Naive thymus-derived CD4-positive, alpha-beta T cell (primary cell): ENCODE results near the gene MDFI. TPM values are rescaled to one million over a fixed set of nuclear protein-coding genes. Genes with fewer than 3 reads are reported as not detected.

Experiments
- ATAC-seq: fragments of 150-1000 bp; cut with Tn5 transposase; 2 replicates; pipeline ENCODE4 v1.10.0; 2021; ENCODE audit warnings: mild to moderate bottlenecking, moderate library complexity
- CTCF ChIA-PET: fragments of 350-600 bp; sonication (Branson Sonifier 250); formaldehyde crosslinking; loops from one replicate; lab custom pipeline; 2021; ENCODE audit warnings: antibody characterized with exemption; lab: Charles Lee
- POLR2A ChIA-PET: fragments of 350-600 bp; sonication (Branson Sonifier 250); formaldehyde crosslinking; loops from one replicate; lab custom pipeline; 2021; ENCODE audit warnings: antibody characterized with exemption, inconsistent platforms; lab: Charles Lee
- DNase-seq, 9 donors: peaks; one replicate each; pipeline versions ENCODE4 v3.0.0 to v3.0.0-alpha.2; 2020 to 2022; ENCODE audit warnings: mixed read lengths in 1 of 9
- H3K27ac ChIP-seq: one replicate; pipeline ENCODE4 v1.7.0; 2013; ENCODE audit warnings: mild to moderate bottlenecking, low read depth, low read length, moderate library complexity
- H3K27me3 ChIP-seq, 2 donors: one replicate each; pipeline ENCODE4 v1.7.0; 2013; ENCODE audit warnings: low read length in 2 of 2, mild to moderate bottlenecking in 2 of 2, moderate library complexity in 2 of 2; ENCODE audit not compliant: control insufficient read depth in 2 of 2, insufficient read depth in 2 of 2
- H3K36me3 ChIP-seq, 3 experiments: 1 replicate in 2 of 3; 2 replicates in 1 of 3; pipeline ENCODE4 v1.7.0; 2013; ENCODE audit warnings: low read length in 3 of 3, mild to moderate bottlenecking in 3 of 3, moderate library complexity in 1 of 3; ENCODE audit not compliant: insufficient read depth in 3 of 3, control insufficient read depth in 2 of 3
- H3K4me1 ChIP-seq, 2 donors: one replicate each; pipeline ENCODE4 v1.7.0; 2013; ENCODE audit warnings: low read length in 2 of 2, mild to moderate bottlenecking in 2 of 2, moderate library complexity in 1 of 2; ENCODE audit not compliant: control insufficient read depth in 2 of 2, insufficient read depth in 2 of 2
- H3K4me3 ChIP-seq: 2 replicates; pipeline ENCODE4 v1.7.0; 2013; ENCODE audit warnings: mild to moderate bottlenecking, low read length
- H3K9me3 ChIP-seq, 3 experiments: 1 replicate in 2 of 3; 2 replicates in 1 of 3; pipeline ENCODE4 v1.7.0; 2013; ENCODE audit warnings: low read length in 3 of 3; ENCODE audit not compliant: control insufficient read depth in 2 of 3
- H3K27ac Mint-ChIP-seq, 9 donors: one replicate each; pipeline ENCODE4 v1.8.0; 2020 to 2022; ENCODE audit warnings: mixed read lengths in 9 of 9, mild to moderate bottlenecking in 8 of 9, moderate library complexity in 5 of 9, inconsistent platforms in 2 of 9
- H3K27me3 Mint-ChIP-seq, 5 donors: one replicate each; pipeline ENCODE4 v1.8.0; 2021 to 2022; ENCODE audit warnings: mixed read lengths in 5 of 5, mild to moderate bottlenecking in 1 of 5
- H3K36me3 Mint-ChIP-seq, 5 donors: one replicate each; pipeline ENCODE4 v1.8.0; 2020 to 2022; ENCODE audit warnings: mixed read lengths in 5 of 5, mild to moderate bottlenecking in 3 of 5, inconsistent platforms in 1 of 5
- H3K4me1 Mint-ChIP-seq, 7 donors: one replicate each; pipeline ENCODE4 v1.8.0; 2020 to 2022; ENCODE audit warnings: mixed read lengths in 7 of 7, mild to moderate bottlenecking in 3 of 7, inconsistent platforms in 1 of 7
- H3K4me3 Mint-ChIP-seq, 10 donors: one replicate each; pipeline ENCODE4 v1.8.0; 2020 to 2022; ENCODE audit warnings: mild to moderate bottlenecking in 10 of 10, mixed read lengths in 10 of 10, moderate library complexity in 6 of 10, inconsistent platforms in 2 of 10
- H3K9me3 Mint-ChIP-seq, 11 donors: one replicate each; pipeline ENCODE4 v1.8.0; 2020 to 2022; ENCODE audit warnings: mixed read lengths in 11 of 11, mild to moderate bottlenecking in 4 of 11, inconsistent platforms in 1 of 11, moderate library complexity in 1 of 11
- intact Hi-C, 2 donors: fragments of 100-400 bp; cut with micrococcal nuclease; formaldehyde crosslinking; loops; one replicate each; pipeline ENCODE4 v1.15.1; 2023
- polyA plus RNA-seq, 2 donors: library from polyadenylated mRNA; unstranded; fragments of 300-500 nt; fragmentation: Illumina TruSeq; gene quantifications; one replicate each; pipeline ENCODE4 v1.2.3, GENCODE V29; 2021
- total RNA-seq, 6 experiments: library from RNA in 5 of 6; stranded (reverse) in 5 of 6; gene quantifications; 1 replicate in 5 of 6; 2 replicates in 1 of 6; pipeline ENCODE4 v1.2.3 and lab custom pipeline; 2021 to 2026

The MDFI gene
- total and polyA plus RNA-seq, 7 experiments from 2014 or later, result not detected

- no peak overlapping the region for H3K4me3 ChIP-seq
- CTCF ChIA-PET, result no interaction called here
- POLR2A ChIA-PET, result no interaction called here
- DNase-seq, result no peak
- Mint-ChIP-seq H3K27me3 (peaks cover 45 to 64% (median 55%) of the 10 kb centered on the region in 5 donors), H3K9me3 (peaks cover 0 to 1% (median 0%) of the 10 kb centered on the region in 11 donors), H3K4me3 (peak overlapping the region in 4 of 10 donors; percentile 26 to 71 (median 59)), H3K27ac (no peak overlapping the region), H3K4me1 (peaks cover 0 to 15% (median 10%) of the 10 kb centered on the region in 7 donors), H3K36me3 (peaks cover 0 to 3% (median 0%) of the 10 kb centered on the region in 5 donors)
- intact Hi-C loops, result no loop called here
- H3K4me1 ChIP-seq, result peaks cover 3 to 10% of the 10 kb centered on the region in 2 donors
- no peak for ATAC-seq
- H3K9me3 ChIP-seq, result no peaks in the 10 kb centered on the region
- no peaks in the 10 kb centered on the region for H3K36me3 ChIP-seq
- peaks cover 0 to 7% of the 10 kb centered on the region in 2 donors for H3K27me3 ChIP-seq
- H3K27ac ChIP-seq, result no peak overlapping the region
These were observed 1.6 kb downstream of the MDFI start for GRCh38 chr6:41639809-41640371.

GRCh38 chr6:41640426-41640825 is 2.2 kb downstream of the MDFI start:
- peaks cover 3 to 10% of the 10 kb centered on the region in 2 donors for H3K4me1 ChIP-seq
- peaks cover 0 to 7% of the 10 kb centered on the region in 2 donors for H3K27me3 ChIP-seq
- Mint-ChIP-seq H3K36me3 (peaks cover 0 to 3% (median 0%) of the 10 kb centered on the region in 5 donors), H3K4me3 (peak overlapping the region in 1 of 10 donors; percentile 71), H3K4me1 (peaks cover 0 to 15% (median 10%) of the 10 kb centered on the region in 7 donors), H3K27me3 (peaks cover 40 to 63% (median 55%) of the 10 kb centered on the region in 5 donors), H3K27ac (no peak overlapping the region), H3K9me3 (peaks cover 0 to 1% (median 0%) of the 10 kb centered on the region in 11 donors)
- POLR2A ChIA-PET, result no interaction called here
- no peaks in the 10 kb centered on the region for H3K9me3 ChIP-seq
- no peak overlapping the region for H3K27ac ChIP-seq
- H3K36me3 ChIP-seq, result no peaks in the 10 kb centered on the region
- ATAC-seq (no peak), DNase-seq (no peak)
- intact Hi-C loops, result no loop called here
- H3K4me3 ChIP-seq, result no peak overlapping the region
- CTCF ChIA-PET, result no interaction called here

- intact Hi-C loops, result no loop called here
- POLR2A ChIA-PET, result no interaction called here
These were observed 3.2 kb downstream of the MDFI start for GRCh38 chr6:41641352-41641925.

DNA sequence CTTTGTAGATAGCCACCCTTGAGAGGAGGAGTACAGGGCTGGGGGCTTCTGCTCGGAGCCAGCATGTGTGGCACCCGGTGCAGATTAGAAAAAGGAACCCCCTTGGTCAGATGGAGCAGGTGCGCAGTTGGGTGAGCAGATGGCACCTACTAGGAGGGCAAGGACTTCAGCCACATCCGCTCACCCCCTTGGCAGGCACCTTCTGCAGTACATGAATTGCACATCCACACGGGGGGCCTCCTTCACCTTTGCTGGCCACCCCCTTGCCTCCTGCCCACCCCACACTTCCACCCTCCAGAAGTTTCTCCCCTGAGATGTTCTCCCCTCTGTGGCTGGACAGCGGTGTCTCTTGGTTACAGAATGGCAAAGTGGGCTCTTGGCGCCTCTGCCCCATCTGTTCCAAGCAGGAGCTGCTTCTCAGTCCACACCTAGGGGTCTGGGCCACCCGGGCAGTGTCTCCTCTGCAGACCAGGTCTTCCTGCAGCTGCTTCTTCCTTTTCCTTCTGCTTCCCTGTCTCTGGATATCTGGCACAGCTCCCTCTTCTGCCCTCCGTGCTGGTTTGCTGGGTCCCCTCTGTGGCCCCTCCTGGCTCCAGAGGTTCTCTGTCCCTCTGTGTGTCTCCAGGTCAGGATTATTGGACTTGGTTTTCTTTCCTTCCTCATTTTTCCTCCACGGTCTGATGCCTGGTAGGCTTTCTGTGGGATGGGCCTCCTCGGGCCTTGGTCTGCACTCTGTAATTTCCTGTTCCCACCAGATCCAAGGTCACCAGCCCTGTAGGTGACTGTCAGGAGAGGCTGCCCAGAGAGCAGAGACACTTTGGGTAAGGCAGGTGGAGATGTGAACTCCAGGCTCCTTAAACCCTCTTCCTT is 4.1 kb downstream of the MDFI start:
- H3K27ac ChIP-seq, result no peak overlapping the region
- no peaks in the 10 kb centered on the region for H3K9me3 ChIP-seq
- intact Hi-C loops, result no loop called here
- H3K36me3 Mint-ChIP-seq, result no peaks in the 10 kb centered on the region
- no peak for ATAC-seq
- peaks cover 0 to 3% (median 0%) of the 10 kb centered on the region in 11 donors for H3K9me3 Mint-ChIP-seq
- ChIA-PET POLR2A (no interaction called here), CTCF (no interaction called here)
- no peak for DNase-seq
- H3K36me3 ChIP-seq, result no peaks in the 10 kb centered on the region
- peaks cover 26 to 55% (median 41%) of the 10 kb centered on the region in 5 donors for H3K27me3 Mint-ChIP-seq
- H3K4me1 Mint-ChIP-seq, result peaks cover 0 to 11% (median 6%) of the 10 kb centered on the region in 7 donors
- H3K4me3 Mint-ChIP-seq, result no peak overlapping the region
- no peak overlapping the region for H3K4me3 ChIP-seq
- H3K27ac Mint-ChIP-seq, result no peak overlapping the region
- H3K27me3 ChIP-seq, result peaks cover 0 to 7% of the 10 kb centered on the region in 2 donors
- H3K4me1 ChIP-seq, result peaks cover 3 to 10% of the 10 kb centered on the region in 2 donors

More at GRCh38 chr6:41641352-41641925, 3.2 kb downstream of the MDFI start:
- Mint-ChIP-seq H3K27ac (no peak overlapping the region), H3K9me3 (peaks cover 0 to 3% (median 0%) of the 10 kb centered on the region in 11 donors), H3K36me3 (peaks cover 0 to 2% (median 0%) of the 10 kb centered on the region in 5 donors), H3K4me1 (peaks cover 0 to 13% (median 8%) of the 10 kb centered on the region in 7 donors), H3K27me3 (peaks cover 30 to 58% (median 45%) of the 10 kb centered on the region in 5 donors), H3K4me3 (no peak overlapping the region)
- CTCF ChIA-PET, result no interaction called here
- Histone ChIP-seq H3K4me1 (peaks cover 3 to 10% of the 10 kb centered on the region in 2 donors), H3K9me3 (no peaks in the 10 kb centered on the region), H3K27ac (no peak overlapping the region), H3K4me3 (no peak overlapping the region), H3K36me3 (no peaks in the 10 kb centered on the region), H3K27me3 (peaks cover 0 to 7% of the 10 kb centered on the region in 2 donors)
- no peak for DNase-seq
- ATAC-seq, result no peak

DNA sequence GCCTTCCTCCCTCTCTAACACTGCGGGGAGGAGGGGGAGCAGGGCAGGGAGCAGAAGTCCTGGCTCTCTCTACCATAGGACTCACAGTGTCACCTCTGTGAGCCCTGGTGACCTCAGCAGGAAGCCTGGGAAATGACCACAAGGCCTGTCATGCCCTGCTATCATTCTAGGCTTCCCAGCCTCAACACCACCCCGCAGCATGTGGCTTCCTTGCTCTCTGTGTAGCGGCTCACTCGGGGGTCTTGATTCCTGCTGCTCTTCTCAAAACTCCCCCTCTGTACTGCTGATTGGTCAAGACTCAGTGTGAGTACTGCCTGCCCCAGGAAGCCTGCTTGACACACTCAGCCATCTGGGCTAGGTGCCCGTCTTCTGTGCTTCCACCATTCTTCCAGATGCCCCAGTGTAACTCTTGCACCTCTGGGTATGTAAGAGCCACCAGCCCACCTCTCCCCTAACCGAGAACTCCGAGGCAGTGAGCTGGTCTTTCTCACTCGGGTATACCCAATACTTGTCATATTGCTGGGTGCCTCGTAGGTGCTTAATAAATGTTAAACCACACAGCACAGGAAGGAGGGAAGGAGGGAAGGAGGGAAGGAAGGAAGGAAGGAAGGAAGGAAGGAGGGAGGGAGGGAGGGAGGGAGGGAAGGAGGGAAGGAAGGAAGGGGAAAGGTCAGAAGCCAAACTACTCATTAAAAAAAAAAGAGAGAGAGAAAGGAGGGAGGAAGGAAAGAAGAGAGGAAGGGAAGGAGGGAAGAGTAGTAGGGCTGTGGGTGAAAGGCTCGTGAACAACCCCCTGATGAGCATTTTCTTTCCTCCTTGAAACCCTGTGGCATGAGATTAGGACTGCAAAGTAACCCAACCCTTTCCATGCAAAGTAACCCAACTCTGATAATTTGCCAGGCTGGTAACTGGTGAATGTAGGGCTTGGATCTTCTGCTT is 5.0 kb downstream of the MDFI start:
- peaks cover 20 to 49% (median 34%) of the 10 kb centered on the region in 5 donors for H3K27me3 Mint-ChIP-seq
- Histone ChIP-seq H3K9me3 (no peaks in the 10 kb centered on the region), H3K36me3 (no peaks in the 10 kb centered on the region), H3K4me1 (peaks cover 0 to 5% of the 10 kb centered on the region in 2 donors), H3K27me3 (peaks cover 0 to under 1% of the 10 kb centered on the region in 2 donors), H3K27ac (no peak overlapping the region), H3K4me3 (no peak overlapping the region)
- no peak overlapping the region for H3K27ac Mint-ChIP-seq
- intact Hi-C loops, result no loop called here
- POLR2A ChIA-PET, result no interaction called here
- H3K36me3 Mint-ChIP-seq, result no peaks in the 10 kb centered on the region
- DNase-seq, result no peak
- H3K9me3 Mint-ChIP-seq, result peaks cover 0 to 3% (median 0%) of the 10 kb centered on the region in 11 donors
- CTCF ChIA-PET, result no interaction called here
- ATAC-seq, result no peak
- H3K4me3 Mint-ChIP-seq, result no peak overlapping the region
- H3K4me1 Mint-ChIP-seq, result peaks cover 0 to 5% (median 0%) of the 10 kb centered on the region in 7 donors

GRCh38 chr6:41643899-41644269 is 5.6 kb downstream of the MDFI start:
- Histone ChIP-seq H3K4me1 (no peaks in the 10 kb centered on the region), H3K36me3 (no peaks in the 10 kb centered on the region), H3K4me3 (no peak overlapping the region), H3K9me3 (no peaks in the 10 kb centered on the region), H3K27ac (no peak overlapping the region), H3K27me3 (no peaks in the 10 kb centered on the region)
- H3K36me3 Mint-ChIP-seq, result no peaks in the 10 kb centered on the region
- DNase-seq, result no peak
- peaks cover 20 to 48% (median 31%) of the 10 kb centered on the region in 5 donors for H3K27me3 Mint-ChIP-seq
- H3K27ac Mint-ChIP-seq, result no peak overlapping the region
- intact Hi-C loops, result no loop called here
- CTCF ChIA-PET, result no interaction called here
- POLR2A ChIA-PET, result no interaction called here
- H3K4me3 Mint-ChIP-seq, result no peak overlapping the region
- peaks cover 0 to 5% (median 0%) of the 10 kb centered on the region in 7 donors for H3K4me1 Mint-ChIP-seq
- peaks cover 0 to 3% (median 0%) of the 10 kb centered on the region in 11 donors for H3K9me3 Mint-ChIP-seq
- no peak for ATAC-seq
